IMR-90 (cell line): ENCODE results near the gene KCNAB2. TPM values are rescaled to one million over a fixed set of nuclear protein-coding genes. Genes with fewer than 3 reads are reported as not detected.

ENCODE experiments used
- ATAC-seq: fragments of 200-7000 bp; cut with Tn5 transposase; 2 replicates; pipeline ENCODE4 v1.9.1; 2020; ENCODE audit warnings: low read depth, mild to moderate bottlenecking, moderate library complexity
- BruUV-seq: library from RNA; stranded (reverse); fragments of 400-500 nt; replicated peaks from 2 replicates; lab custom pipeline; 2021; lab: Mats Ljungman, UMichigan
- CTCF ChIA-PET: fragments of 300-600 bp; formaldehyde crosslinking; extraction: SDS; loops from one replicate; lab custom pipeline; 2021; ENCODE audit warnings: antibody characterized with exemption; lab: Yijun Ruan, JAX
- POLR2A ChIA-PET: fragments of 300-600 bp; sonication (Branson Sonifier 250); formaldehyde crosslinking; loops from one replicate; lab custom pipeline; 2022; ENCODE audit warnings: antibody characterized with exemption; ENCODE audit not compliant: unreplicated experiment; lab: Charles Lee
- DNase-seq: peaks from one replicate; pipeline ENCODE4 v3.0.0; 2013
- H2AFZ ChIP-seq: replicated peaks from 2 replicates; pipeline ENCODE3; 2013; ENCODE audit warnings: low read length, mild to moderate bottlenecking; ENCODE audit not compliant: poor library complexity
- H2AK5ac ChIP-seq: 2 replicates; pipeline ENCODE4 v1.6.1; 2013; ENCODE audit warnings: low read depth, low read length, inconsistent platforms
- H2AK9ac ChIP-seq: replicated peaks from 2 replicates; pipeline ENCODE3; 2013; ENCODE audit warnings: mild to moderate bottlenecking, low read depth, low read length, moderate library complexity; ENCODE audit not compliant: poor library complexity
- H2BK120ac ChIP-seq: 2 replicates; pipeline ENCODE4 v1.6.1; 2013; ENCODE audit warnings: low read depth, low read length, inconsistent platforms
- H2BK15ac ChIP-seq: 3 replicates; pipeline ENCODE4 v1.6.1; 2013; ENCODE audit warnings: low read depth, low read length, inconsistent platforms
- H2BK20ac ChIP-seq: 2 replicates; pipeline ENCODE4 v1.6.1; 2013; ENCODE audit warnings: low read depth, mild to moderate bottlenecking, inconsistent platforms, low read length, moderate library complexity
- H2BK5ac ChIP-seq: 2 replicates; pipeline ENCODE4 v1.6.1; 2013; ENCODE audit warnings: mild to moderate bottlenecking, low read depth, low read length, inconsistent platforms; ENCODE audit not compliant: poor library complexity, severe bottlenecking
- H3K14ac ChIP-seq: replicated peaks from 2 replicates; pipeline ENCODE4 v1.6.1; 2013; ENCODE audit warnings: low read depth, low read length, inconsistent platforms
- H3K18ac ChIP-seq: 2 replicates; pipeline ENCODE4 v1.6.1; 2013; ENCODE audit warnings: low read depth, low read length, control low read depth
- H3K23ac ChIP-seq: 2 replicates; pipeline ENCODE4 v1.6.1; 2013; ENCODE audit warnings: low read depth, low read length, inconsistent platforms
- H3K27ac ChIP-seq: 2 replicates; pipeline ENCODE4 v1.5.1; 2013; ENCODE audit warnings: mild to moderate bottlenecking, control low read depth, low read length; ENCODE audit not compliant: insufficient read depth
- H3K27me3 ChIP-seq: 2 replicates; pipeline ENCODE4 v1.6.1; 2013; ENCODE audit warnings: low read length; ENCODE audit not compliant: control insufficient read depth, insufficient read depth
- H3K36me3 ChIP-seq: 2 replicates; pipeline ENCODE4 v1.6.1; 2013; ENCODE audit warnings: low read length, mixed read lengths; ENCODE audit not compliant: control insufficient read depth, insufficient read depth
- H3K4ac ChIP-seq: 2 replicates; pipeline ENCODE4 v1.6.1; 2013; ENCODE audit warnings: low read depth, low read length, inconsistent platforms
- H3K4me1 ChIP-seq: 2 replicates; pipeline ENCODE4 v1.6.1; 2013; ENCODE audit warnings: low read length, mixed read lengths; ENCODE audit not compliant: control insufficient read depth, insufficient read depth
- H3K4me2 ChIP-seq: 2 replicates; pipeline ENCODE4 v1.6.1; 2013; ENCODE audit warnings: low read depth, mild to moderate bottlenecking, control low read depth, low read length, moderate library complexity
- H3K4me3 ChIP-seq: 2 replicates; pipeline ENCODE4 v1.5.1; 2013; ENCODE audit warnings: low read depth, mild to moderate bottlenecking, control low read depth, low read length, moderate library complexity; ENCODE audit not compliant: insufficient read depth
- H3K56ac ChIP-seq: 2 replicates; pipeline ENCODE4 v1.6.1; 2013; ENCODE audit warnings: low read length, inconsistent platforms; ENCODE audit not compliant: insufficient read depth; ENCODE audit errors: extremely low read depth
- H3K79me1 ChIP-seq, 2 experiments: 2 replicates each; pipeline ENCODE4 v1.6.1; 2013; ENCODE audit warnings: low read length in 2 of 2, inconsistent platforms in 1 of 2, low read depth in 1 of 2
- H3K9ac ChIP-seq: 2 replicates; pipeline ENCODE4 v1.6.1; 2013; ENCODE audit warnings: low read depth, low read length, control low read depth
- H3K9me1 ChIP-seq: 2 replicates; pipeline ENCODE4 v1.6.1; 2013; ENCODE audit warnings: low read length, inconsistent platforms; ENCODE audit not compliant: insufficient read depth
- H3K9me3 ChIP-seq: 2 replicates; pipeline ENCODE4 v1.6.1; 2013; ENCODE audit warnings: low read length; ENCODE audit not compliant: control insufficient read depth, insufficient read depth
- H4K20me1 ChIP-seq: 2 replicates; pipeline ENCODE4 v1.6.1; 2013; ENCODE audit warnings: low read length, inconsistent platforms; ENCODE audit not compliant: insufficient read depth
- H4K5ac ChIP-seq: 2 replicates; pipeline ENCODE4 v1.6.1; 2013; ENCODE audit warnings: mild to moderate bottlenecking, low read depth, low read length, control low read depth
- H4K8ac ChIP-seq, 2 experiments: 2 replicates each; pipeline ENCODE4 v1.6.1; 2013; ENCODE audit warnings: low read depth in 2 of 2, low read length in 2 of 2, control low read depth in 1 of 2, inconsistent platforms in 1 of 2
- H4K91ac ChIP-seq: 2 replicates; pipeline ENCODE4 v1.6.1; 2013; ENCODE audit warnings: low read depth, low read length, inconsistent platforms; ENCODE audit not compliant: insufficient read depth
- CEBPB ChIP-seq: IDR thresholded peaks from 2 replicates; pipeline ENCODE4 v1.6.1; 2012; ENCODE audit warnings: low read depth, low read length, improper control_type of control experiment
- MAZ ChIP-seq: IDR thresholded peaks from 2 replicates; pipeline ENCODE4 v1.6.1; 2012; ENCODE audit warnings: low read depth, mild to moderate bottlenecking, low read length, improper control_type of control experiment, moderate library complexity, borderline replicate concordance
- RAD21 ChIP-seq: IDR thresholded peaks from 2 replicates; pipeline ENCODE4 v1.6.1; 2012; ENCODE audit warnings: low read length, improper control_type of control experiment
- WGBS, 2 experiments: methylation state at CpG; one replicate each; pipeline versions ENCODE4 v1.1.5 to v1.1.7; 2013; ENCODE audit warnings: missing lambda C conversion rate in 2 of 2; ENCODE audit not compliant: insufficient read length in 1 of 2; ENCODE audit errors: extremely low coverage in 2 of 2; 5-methylcytosine and 5-hydroxymethylcytosine counted together
- dilution Hi-C: fragments of 300-500 bp; cut with HindIII; formaldehyde crosslinking; loops from one replicate; pipeline ENCODE4 v1.14.3; 2018; ENCODE audit warnings: low sequenced_read_pairs; ENCODE audit not compliant: unreplicated experiment
- in situ Hi-C: fragments of 300-500 bp; cut with MboI; formaldehyde crosslinking; loops from 3 replicates; pipeline ENCODE4 v1.14.3; 2019; ENCODE audit warnings: low sequenced_read_pairs, inconsistent platforms, mixed read lengths
- intact Hi-C: fragments of 100-400 bp; cut with micrococcal nuclease; formaldehyde crosslinking; loops from 2 replicates; pipeline ENCODE4 v1.10.0; 2022
- polyA plus RNA-seq, 3 experiments: library from polyadenylated mRNA; depleted of rRNA; stranded (reverse); fragments of >200 nt; gene quantifications; 2 replicates each; pipeline ENCODE4 v1.2.3, GENCODE V29; 2012; ENCODE audit warnings: low replicate concordance in 1 of 3
- total RNA-seq: library from RNA; depleted of rRNA; stranded (reverse); fragments of >200 nt; gene quantifications from 2 replicates; pipeline ENCODE4 v1.2.3, GENCODE V29; 2012
- TF ChIP-seq, protein P1 (sequence below): fragments of 150-350 bp; IDR thresholded peaks from 2 replicates; pipeline ENCODE4 v1.6.1; 2016; ENCODE audit warnings: low read depth, mild to moderate bottlenecking, low read length, moderate library complexity, borderline replicate concordance
- TF ChIP-seq, protein P2 (sequence below): fragments of 150-350 bp; IDR thresholded peaks from 2 replicates; pipeline ENCODE4 v1.6.1; 2017; ENCODE audit warnings: mild to moderate bottlenecking, antibody characterized with exemption, low read length, low read depth

Gene KCNAB2
- total and polyA plus RNA-seq, 2 of the 4 experiments (the other 2 are of a cell fraction): 1.3 to 4.2 TPM

GRCh38 chr1:6077506-6077905, 31.8 kb downstream of the KCNAB2 start:
- no peak overlapping the region for H3K14ac ChIP-seq
- no peak overlapping the region for H2AK5ac ChIP-seq
- no peaks in the 10 kb centered on the region for H3K79me1 ChIP-seq
- 66% methylated on average over 6 of the region's 19 CpGs; no CpG with 5 or more reads in 1 of the 2 experiments for WGBS, 2 experiments
- no peak overlapping the region for H4K91ac ChIP-seq
- H2BK5ac ChIP-seq: no peak overlapping the region
- H3K23ac ChIP-seq: no peak overlapping the region
- H2BK15ac ChIP-seq: no peak overlapping the region
- H3K4me3 ChIP-seq: no peak overlapping the region
- H3K4me1 ChIP-seq: no peaks in the 10 kb centered on the region
- H3K9ac ChIP-seq: no peak overlapping the region
- H3K4ac ChIP-seq: no peak overlapping the region
- TF ChIP-seq MAZ (no peak), RAD21 (no peak), CEBPB (no peak)
- TF ChIP-seq, protein P1, sequence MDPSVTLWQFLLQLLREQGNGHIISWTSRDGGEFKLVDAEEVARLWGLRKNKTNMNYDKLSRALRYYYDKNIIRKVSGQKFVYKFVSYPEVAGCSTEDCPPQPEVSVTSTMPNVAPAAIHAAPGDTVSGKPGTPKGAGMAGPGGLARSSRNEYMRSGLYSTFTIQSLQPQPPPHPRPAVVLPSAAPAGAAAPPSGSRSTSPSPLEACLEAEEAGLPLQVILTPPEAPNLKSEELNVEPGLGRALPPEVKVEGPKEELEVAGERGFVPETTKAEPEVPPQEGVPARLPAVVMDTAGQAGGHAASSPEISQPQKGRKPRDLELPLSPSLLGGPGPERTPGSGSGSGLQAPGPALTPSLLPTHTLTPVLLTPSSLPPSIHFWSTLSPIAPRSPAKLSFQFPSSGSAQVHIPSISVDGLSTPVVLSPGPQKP: no peak
- TF ChIP-seq, protein P2, sequence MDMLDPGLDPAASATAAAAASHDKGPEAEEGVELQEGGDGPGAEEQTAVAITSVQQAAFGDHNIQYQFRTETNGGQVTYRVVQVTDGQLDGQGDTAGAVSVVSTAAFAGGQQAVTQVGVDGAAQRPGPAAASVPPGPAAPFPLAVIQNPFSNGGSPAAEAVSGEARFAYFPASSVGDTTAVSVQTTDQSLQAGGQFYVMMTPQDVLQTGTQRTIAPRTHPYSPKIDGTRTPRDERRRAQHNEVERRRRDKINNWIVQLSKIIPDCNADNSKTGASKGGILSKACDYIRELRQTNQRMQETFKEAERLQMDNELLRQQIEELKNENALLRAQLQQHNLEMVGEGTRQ: no peak
- no peaks in the 10 kb centered on the region for H4K20me1 ChIP-seq
- ChIA-PET CTCF (no interaction called here), POLR2A (no interaction called here)
- H3K27me3 ChIP-seq: peaks cover 9% of the 10 kb centered on the region; the same call in 1 of the 2 replicates
- DNase-seq (no peak), ATAC-seq (no peak)
- H4K8ac ChIP-seq: no peak overlapping the region
- H4K5ac ChIP-seq: no peak overlapping the region
- no peak overlapping the region for H3K18ac ChIP-seq
- H2BK120ac ChIP-seq: no peak overlapping the region
- no TSS peak for BruUV-seq
- H3K36me3 ChIP-seq: no peaks in the 10 kb centered on the region
- H3K9me1 ChIP-seq: no peaks in the 10 kb centered on the region
- H2AK9ac ChIP-seq: no peak overlapping the region
- H3K9me3 ChIP-seq: no peaks in the 10 kb centered on the region
- in situ Hi-C loops: no loop called here
- intact Hi-C loops: no loop called here
- no peak overlapping the region for H3K27ac ChIP-seq
- H2BK20ac ChIP-seq: no peak overlapping the region
- no peak overlapping the region for H2AFZ ChIP-seq
- H3K56ac ChIP-seq: no peak overlapping the region
- no peak overlapping the region for H3K4me2 ChIP-seq
- dilution Hi-C loops: no loop called here
